Upper lobe of left lung (tissue), 4 donors: Measurements from ENCODE around the gene HOXC13.

Experiments
- CTCF ChIP-seq, 6 experiments: fragments of 450-650 bp in 4 of 6; fragments of 200-600 bp in 2 of 6; sonication (generic) in 2 of 6; IDR thresholded peaks; one replicate each; pipeline ENCODE4 v1.5.1; 2016 to 2019; ENCODE audit warnings: antibody characterized with exemption in 6 of 6
- POLR2AphosphoS5 ChIP-seq, 2 donors: sonication (generic); formaldehyde crosslinking; IDR thresholded peaks; one replicate each; pipeline ENCODE4 v1.5.1; 2017; ENCODE audit warnings: antibody characterized with exemption in 2 of 2

GRCh38 chr12:53971686-53972085 is 33.1 kb downstream of the HOXC13 start:
- TF ChIP-seq CTCF (IDR thresholded peaks at IDR 0.05), result no peak
- no peak for TF ChIP-seq POLR2AphosphoS5 (IDR thresholded peaks at IDR 0.05)
